Measurements from ENCODE around the gene TMEM91.
A peak's percentile ranks its signal among the peaks of the same experiment; 100 is the strongest.
"Not testable (repeated sequence)": the region's sequence is repeated elsewhere in the genome, so short reads cannot be mapped to it uniquely, and the experiment has no call there.

TMEM91 gene

GRCh38 chr19:41344162-41344561 is 32.2 kb upstream of the TMEM91 start:
- no peak for TF ChIP-seq CTCF (IDR thresholded peaks at IDR 0.05; ENCODE audit: borderline replicate concordance, insufficient read depth, low read depth, low read length)
- no peak overlapping the region for H3K4me3 ChIP-seq (ENCODE audit: low read depth, low read length)

- H3K4me3 ChIP-seq (ENCODE audit: low read depth, low read length): not testable (repeated sequence)
These were observed 29.4 kb upstream of the TMEM91 start for GRCh38 chr19:41346916-41347315.

- no peak for TF ChIP-seq CTCF (IDR thresholded peaks at IDR 0.05; ENCODE audit: borderline replicate concordance, insufficient read depth, low read depth, low read length)
- H3K4me3 ChIP-seq (ENCODE audit: low read depth, low read length): peak overlapping the region; percentile 97
These were observed 25.5 kb upstream of the TMEM91 start for GRCh38 chr19:41350735-41351338.

GRCh38 chr19:41351339-41352245 is 24.7 kb upstream of the TMEM91 start:
- H3K4me3 ChIP-seq (ENCODE audit: low read depth, low read length): peak overlapping the region; percentile 97

GRCh38 chr19:41352279-41352608 is 24.1 kb upstream of the TMEM91 start:
- H3K4me3 ChIP-seq (ENCODE audit: low read depth, low read length): peak overlapping the region; percentile 97
- no peak for TF ChIP-seq CTCF (IDR thresholded peaks at IDR 0.05; ENCODE audit: borderline replicate concordance, insufficient read depth, low read depth, low read length)

More at GRCh38 chr19:41351339-41352245, 24.7 kb upstream of the TMEM91 start:
- TF ChIP-seq CTCF (IDR thresholded peaks at IDR 0.05; ENCODE audit: borderline replicate concordance, insufficient read depth, low read depth, low read length): no peak

- TF ChIP-seq CTCF (IDR thresholded peaks at IDR 0.05; ENCODE audit: borderline replicate concordance, insufficient read depth, low read depth, low read length): peak; percentile 81
- H3K4me3 ChIP-seq (ENCODE audit: low read depth, low read length): peak overlapping the region; percentile 97
These were observed 23.5 kb upstream of the TMEM91 start for GRCh38 chr19:41352609-41353465.

All from GM12875 (cell line).